GM23338 (cell line): Measurements from ENCODE around the gene GLI3. TPM values are rescaled to one million over a fixed set of nuclear protein-coding genes. Genes with fewer than 3 reads are reported as not detected.
A peak's percentile ranks its signal among the peaks of the same experiment; 100 is the strongest.

ENCODE experiments used
- ATAC-seq: fragments of 200-7000 bp; cut with Tn5 transposase; 3 replicates; pipeline ENCODE4 v1.9.1; 2020
- DNase-seq: peaks from one replicate; pipeline ENCODE4 v3.0.0-alpha.2; 2015; ENCODE audit warnings: low spot score
- H2AFZ ChIP-seq: fragments of 200-600 bp; sonication (generic); 2 replicates; pipeline ENCODE4 v1.8.0; 2016; ENCODE audit warnings: antibody characterized with exemption, mild to moderate bottlenecking, moderate library complexity
- H3F3A ChIP-seq: fragments of 200-600 bp; sonication (generic); replicated peaks from 2 replicates; pipeline ENCODE4 v1.8.0; 2017; ENCODE audit warnings: antibody characterized with exemption, mixed run types, low read depth
- H3K27ac ChIP-seq: fragments of 200-600 bp; sonication (generic); 2 replicates; pipeline ENCODE4 v1.6.1; 2016; ENCODE audit warnings: low read depth
- H3K27me3 ChIP-seq: fragments of 200-600 bp; sonication (generic); 2 replicates; pipeline ENCODE4 v1.8.0; 2016; ENCODE audit warnings: mild to moderate bottlenecking, mixed run types, moderate library complexity; ENCODE audit not compliant: insufficient read depth
- H3K36me3 ChIP-seq: fragments of 200-600 bp; sonication (generic); 2 replicates; pipeline ENCODE4 v1.8.0; 2016; ENCODE audit warnings: mild to moderate bottlenecking; ENCODE audit not compliant: insufficient read depth
- H3K4me1 ChIP-seq: fragments of 200-600 bp; sonication (generic); 2 replicates; pipeline ENCODE4 v1.8.0; 2016; ENCODE audit warnings: mild to moderate bottlenecking, moderate library complexity; ENCODE audit not compliant: insufficient read depth
- H3K4me2 ChIP-seq: fragments of 200-600 bp; sonication (generic); 2 replicates; pipeline ENCODE4 v1.7.1; 2017; ENCODE audit warnings: mixed run types
- H3K4me3 ChIP-seq: fragments of 200-600 bp; sonication (generic); 2 replicates; pipeline ENCODE4 v1.6.1; 2016; ENCODE audit warnings: mixed run types
- H3K79me2 ChIP-seq: fragments of 200-600 bp; sonication (generic); replicated peaks from 2 replicates; pipeline ENCODE4 v1.8.0; 2017; ENCODE audit warnings: mild to moderate bottlenecking; ENCODE audit not compliant: insufficient read depth
- H3K9me2 ChIP-seq: fragments of 200-600 bp; sonication (generic); 2 replicates; pipeline ENCODE4 v1.8.0; 2017; ENCODE audit not compliant: insufficient read depth
- H4K20me1 ChIP-seq: fragments of 200-600 bp; sonication (generic); replicated peaks from 2 replicates; pipeline ENCODE4 v1.8.0; 2017; ENCODE audit warnings: mild to moderate bottlenecking; ENCODE audit not compliant: insufficient read depth
- H3K27ac Mint-ChIP-seq: 2 replicates; pipeline ENCODE4 v1.8.0; 2020; ENCODE audit warnings: inconsistent platforms, mild to moderate bottlenecking, moderate library complexity, mixed read lengths
- H3K27me3 Mint-ChIP-seq: 3 replicates; pipeline ENCODE4 v1.8.0; 2022; ENCODE audit warnings: low read depth, mild to moderate bottlenecking, moderate library complexity, mixed read lengths, inconsistent platforms; ENCODE audit not compliant: insufficient read depth, poor library complexity
- H3K36me3 Mint-ChIP-seq: 3 replicates; pipeline ENCODE4 v1.8.0; 2021; ENCODE audit warnings: low read depth, mild to moderate bottlenecking, inconsistent platforms, moderate library complexity, mixed read lengths
- H3K4me1 Mint-ChIP-seq: 3 replicates; pipeline ENCODE4 v1.8.0; 2020; ENCODE audit warnings: mild to moderate bottlenecking, inconsistent platforms, mixed read lengths
- H3K4me3 Mint-ChIP-seq: 3 replicates; pipeline ENCODE4 v1.8.0; 2021; ENCODE audit warnings: moderate library complexity, mild to moderate bottlenecking, inconsistent platforms, mixed read lengths
- H3K9me3 Mint-ChIP-seq: 3 replicates; pipeline ENCODE4 v1.8.0; 2020; ENCODE audit warnings: moderate library complexity, mild to moderate bottlenecking, inconsistent platforms, mixed read lengths
- CREB1 ChIP-seq: fragments of 250-450 bp; sonication (Bioruptor Pico); IDR thresholded peaks from 2 replicates; pipeline ENCODE4 v1.5.0; 2020; ENCODE audit warnings: low read depth, mild to moderate bottlenecking, moderate library complexity
- EZH2 ChIP-seq: fragments of 200-600 bp; sonication (generic); IDR thresholded peaks from one replicate; pipeline ENCODE4 v1.8.0; 2017; ENCODE audit warnings: antibody characterized with exemption, mild to moderate bottlenecking, low read depth; ENCODE audit not compliant: unreplicated experiment
- EZH2phosphoT487 ChIP-seq: fragments of 200-600 bp; sonication (generic); IDR thresholded peaks from one replicate; pipeline ENCODE4 v1.8.1; 2018; ENCODE audit warnings: antibody characterized with exemption; ENCODE audit not compliant: unreplicated experiment
- JUNB ChIP-seq: IDR thresholded peaks from one replicate; pipeline ENCODE4 v1.6.1; 2016; ENCODE audit warnings: antibody characterized with exemption; ENCODE audit not compliant: unreplicated experiment
- POLR2AphosphoS5 ChIP-seq: IDR thresholded peaks from 2 replicates; pipeline ENCODE4 v1.6.1; 2016; ENCODE audit warnings: antibody characterized with exemption, low read depth
- REST ChIP-seq: IDR thresholded peaks from one replicate; pipeline ENCODE4 v1.6.1; 2018; ENCODE audit warnings: antibody characterized with exemption; ENCODE audit not compliant: unreplicated experiment
- STAT1 ChIP-seq: IDR thresholded peaks from one replicate; pipeline ENCODE4 v1.6.1; 2016; ENCODE audit warnings: antibody characterized with exemption; ENCODE audit not compliant: unreplicated experiment
- ZNF114 ChIP-seq: fragments of 250-450 bp; sonication (Bioruptor Pico); IDR thresholded peaks from 2 replicates; pipeline ENCODE4 v1.5.0; 2020; ENCODE audit warnings: mild to moderate bottlenecking, moderate library complexity
- ZNF331 ChIP-seq: fragments of 250-450 bp; sonication (Bioruptor Pico); IDR thresholded peaks from 2 replicates; pipeline ENCODE4 v1.5.0; 2020; ENCODE audit warnings: low read depth, mild to moderate bottlenecking, moderate library complexity
- polyA plus RNA-seq: library from polyadenylated mRNA; unstranded; fragments of >200 nt; fragmentation: Nextera tagmentation; extraction: Ambion mirVana; gene quantifications from 2 replicates; pipeline ENCODE4 v1.2.1, GENCODE V29; 2016
- total RNA-seq: library from RNA; depleted of rRNA; stranded (reverse); fragments of >200 nt; shearing (Covaris generic); gene quantifications from 2 replicates; pipeline ENCODE4 v1.2.3, GENCODE V29; 2014
- TF ChIP-seq, protein P1 (sequence below): fragments of 250-450 bp; sonication (Bioruptor Pico); IDR thresholded peaks from 2 replicates; pipeline ENCODE4 v1.5.0; 2020; ENCODE audit warnings: mild to moderate bottlenecking, moderate library complexity
- TF ChIP-seq, protein P2 (sequence below): IDR thresholded peaks from 2 replicates; pipeline ENCODE4 v1.6.1; 2016; ENCODE audit warnings: antibody characterized with exemption
- TF ChIP-seq, protein P3 (sequence below), 2 experiments: fragments of 200-600 bp in 1 of 2; sonication (generic) in 1 of 2; conservative IDR thresholded peaks; 2 replicates each; pipeline versions ENCODE4 v1.5.1 to v1.6.1; 2016 to 2017; ENCODE audit warnings: antibody characterized with exemption in 2 of 2, low read depth in 2 of 2, mild to moderate bottlenecking in 2 of 2, moderate library complexity in 1 of 2

GLI3 gene
- total and polyA plus RNA-seq, 2 experiments from 2014 or later: 16.1 to 17.9 TPM

GRCh38 chr7:42221304-42221703, 15.7 kb downstream of the GLI3 start (continued):
- TF ChIP-seq, protein P1, sequence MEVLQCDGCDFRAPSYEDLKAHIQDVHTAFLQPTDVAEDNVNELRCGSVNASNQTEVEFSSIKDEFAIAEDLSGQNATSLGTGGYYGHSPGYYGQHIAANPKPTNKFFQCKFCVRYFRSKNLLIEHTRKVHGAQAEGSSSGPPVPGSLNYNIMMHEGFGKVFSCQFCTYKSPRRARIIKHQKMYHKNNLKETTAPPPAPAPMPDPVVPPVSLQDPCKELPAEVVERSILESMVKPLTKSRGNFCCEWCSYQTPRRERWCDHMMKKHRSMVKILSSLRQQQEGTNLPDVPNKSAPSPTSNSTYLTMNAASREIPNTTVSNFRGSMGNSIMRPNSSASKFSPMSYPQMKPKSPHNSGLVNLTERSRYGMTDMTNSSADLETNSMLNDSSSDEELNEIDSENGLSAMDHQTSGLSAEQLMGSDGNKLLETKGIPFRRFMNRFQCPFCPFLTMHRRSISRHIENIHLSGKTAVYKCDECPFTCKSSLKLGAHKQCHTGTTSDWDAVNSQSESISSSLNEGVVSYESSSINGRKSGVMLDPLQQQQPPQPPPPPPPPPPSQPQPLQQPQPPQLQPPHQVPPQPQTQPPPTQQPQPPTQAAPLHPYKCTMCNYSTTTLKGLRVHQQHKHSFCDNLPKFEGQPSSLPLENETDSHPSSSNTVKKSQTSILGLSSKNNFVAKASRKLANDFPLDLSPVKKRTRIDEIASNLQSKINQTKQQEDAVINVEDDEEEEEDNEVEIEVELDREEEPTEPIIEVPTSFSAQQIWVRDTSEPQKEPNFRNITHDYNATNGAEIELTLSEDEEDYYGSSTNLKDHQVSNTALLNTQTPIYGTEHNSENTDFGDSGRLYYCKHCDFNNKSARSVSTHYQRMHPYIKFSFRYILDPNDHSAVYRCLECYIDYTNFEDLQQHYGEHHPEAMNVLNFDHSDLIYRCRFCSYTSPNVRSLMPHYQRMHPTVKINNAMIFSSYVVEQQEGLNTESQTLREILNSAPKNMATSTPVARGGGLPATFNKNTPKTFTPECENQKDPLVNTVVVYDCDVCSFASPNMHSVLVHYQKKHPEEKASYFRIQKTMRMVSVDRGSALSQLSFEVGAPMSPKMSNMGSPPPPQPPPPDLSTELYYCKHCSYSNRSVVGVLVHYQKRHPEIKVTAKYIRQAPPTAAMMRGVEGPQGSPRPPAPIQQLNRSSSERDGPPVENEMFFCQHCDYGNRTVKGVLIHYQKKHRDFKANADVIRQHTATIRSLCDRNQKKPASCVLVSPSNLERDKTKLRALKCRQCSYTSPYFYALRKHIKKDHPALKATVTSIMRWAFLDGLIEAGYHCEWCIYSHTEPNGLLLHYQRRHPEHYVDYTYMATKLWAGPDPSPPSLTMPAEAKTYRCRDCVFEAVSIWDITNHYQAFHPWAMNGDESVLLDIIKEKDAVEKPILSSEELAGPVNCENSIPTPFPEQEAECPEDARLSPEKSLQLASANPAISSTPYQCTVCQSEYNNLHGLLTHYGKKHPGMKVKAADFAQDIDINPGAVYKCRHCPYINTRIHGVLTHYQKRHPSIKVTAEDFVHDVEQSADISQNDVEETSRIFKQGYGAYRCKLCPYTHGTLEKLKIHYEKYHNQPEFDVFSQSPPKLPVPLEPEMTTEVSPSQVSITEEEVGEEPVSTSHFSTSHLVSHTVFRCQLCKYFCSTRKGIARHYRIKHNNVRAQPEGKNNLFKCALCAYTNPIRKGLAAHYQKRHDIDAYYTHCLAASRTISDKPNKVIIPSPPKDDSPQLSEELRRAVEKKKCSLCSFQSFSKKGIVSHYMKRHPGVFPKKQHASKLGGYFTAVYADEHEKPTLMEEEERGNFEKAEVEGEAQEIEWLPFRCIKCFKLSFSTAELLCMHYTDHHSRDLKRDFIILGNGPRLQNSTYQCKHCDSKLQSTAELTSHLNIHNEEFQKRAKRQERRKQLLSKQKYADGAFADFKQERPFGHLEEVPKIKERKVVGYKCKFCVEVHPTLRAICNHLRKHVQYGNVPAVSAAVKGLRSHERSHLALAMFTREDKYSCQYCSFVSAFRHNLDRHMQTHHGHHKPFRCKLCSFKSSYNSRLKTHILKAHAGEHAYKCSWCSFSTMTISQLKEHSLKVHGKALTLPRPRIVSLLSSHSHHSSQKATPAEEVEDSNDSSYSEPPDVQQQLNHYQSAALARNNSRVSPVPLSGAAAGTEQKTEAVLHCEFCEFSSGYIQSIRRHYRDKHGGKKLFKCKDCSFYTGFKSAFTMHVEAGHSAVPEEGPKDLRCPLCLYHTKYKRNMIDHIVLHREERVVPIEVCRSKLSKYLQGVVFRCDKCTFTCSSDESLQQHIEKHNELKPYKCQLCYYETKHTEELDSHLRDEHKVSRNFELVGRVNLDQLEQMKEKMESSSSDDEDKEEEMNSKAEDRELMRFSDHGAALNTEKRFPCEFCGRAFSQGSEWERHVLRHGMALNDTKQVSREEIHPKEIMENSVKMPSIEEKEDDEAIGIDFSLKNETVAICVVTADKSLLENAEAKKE (CRISPR knock-in tag): no peak

GRCh38 chr7:42219447-42219846, 17.6 kb downstream of the GLI3 start:
- no peak overlapping the region for H3K27ac ChIP-seq
- H3K27ac Mint-ChIP-seq: peak overlapping the region; percentile 80; the same call in 1 of the 2 replicates
- H3K4me3 ChIP-seq: no peak overlapping the region
- H3K4me2 ChIP-seq: no peak overlapping the region
- no peak overlapping the region for H2AFZ ChIP-seq
- peaks cover 7% of the 10 kb centered on the region; the same call in 1 of the 2 replicates for H3F3A ChIP-seq
- peaks cover 3% of the 10 kb centered on the region for H3K27me3 Mint-ChIP-seq
- ATAC-seq (no peak), DNase-seq (no peak)
- H3K4me3 Mint-ChIP-seq: no peak overlapping the region
- H3K9me2 ChIP-seq: no peaks in the 10 kb centered on the region
- peaks cover 25% of the 10 kb centered on the region for H3K79me2 ChIP-seq
- H4K20me1 ChIP-seq: no peaks in the 10 kb centered on the region
- H3K36me3 Mint-ChIP-seq: peaks cover 10% of the 10 kb centered on the region; the same call in 2 of the 3 replicates
- no peaks in the 10 kb centered on the region for H3K9me3 Mint-ChIP-seq
- H3K4me1 Mint-ChIP-seq: peaks cover 88% of the 10 kb centered on the region
- no peaks in the 10 kb centered on the region for H3K27me3 ChIP-seq
- H3K36me3 ChIP-seq: no peaks in the 10 kb centered on the region
- peaks cover 61% of the 10 kb centered on the region for H3K4me1 ChIP-seq
- TF ChIP-seq STAT1: no peak
- TF ChIP-seq, protein P2, sequence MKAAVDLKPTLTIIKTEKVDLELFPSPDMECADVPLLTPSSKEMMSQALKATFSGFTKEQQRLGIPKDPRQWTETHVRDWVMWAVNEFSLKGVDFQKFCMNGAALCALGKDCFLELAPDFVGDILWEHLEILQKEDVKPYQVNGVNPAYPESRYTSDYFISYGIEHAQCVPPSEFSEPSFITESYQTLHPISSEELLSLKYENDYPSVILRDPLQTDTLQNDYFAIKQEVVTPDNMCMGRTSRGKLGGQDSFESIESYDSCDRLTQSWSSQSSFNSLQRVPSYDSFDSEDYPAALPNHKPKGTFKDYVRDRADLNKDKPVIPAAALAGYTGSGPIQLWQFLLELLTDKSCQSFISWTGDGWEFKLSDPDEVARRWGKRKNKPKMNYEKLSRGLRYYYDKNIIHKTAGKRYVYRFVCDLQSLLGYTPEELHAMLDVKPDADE: no peak
- TF ChIP-seq EZH2phosphoT487: no peak
- TF ChIP-seq REST: no peak
- TF ChIP-seq CREB1: no peak
- TF ChIP-seq EZH2: no peak
- TF ChIP-seq, protein P3, sequence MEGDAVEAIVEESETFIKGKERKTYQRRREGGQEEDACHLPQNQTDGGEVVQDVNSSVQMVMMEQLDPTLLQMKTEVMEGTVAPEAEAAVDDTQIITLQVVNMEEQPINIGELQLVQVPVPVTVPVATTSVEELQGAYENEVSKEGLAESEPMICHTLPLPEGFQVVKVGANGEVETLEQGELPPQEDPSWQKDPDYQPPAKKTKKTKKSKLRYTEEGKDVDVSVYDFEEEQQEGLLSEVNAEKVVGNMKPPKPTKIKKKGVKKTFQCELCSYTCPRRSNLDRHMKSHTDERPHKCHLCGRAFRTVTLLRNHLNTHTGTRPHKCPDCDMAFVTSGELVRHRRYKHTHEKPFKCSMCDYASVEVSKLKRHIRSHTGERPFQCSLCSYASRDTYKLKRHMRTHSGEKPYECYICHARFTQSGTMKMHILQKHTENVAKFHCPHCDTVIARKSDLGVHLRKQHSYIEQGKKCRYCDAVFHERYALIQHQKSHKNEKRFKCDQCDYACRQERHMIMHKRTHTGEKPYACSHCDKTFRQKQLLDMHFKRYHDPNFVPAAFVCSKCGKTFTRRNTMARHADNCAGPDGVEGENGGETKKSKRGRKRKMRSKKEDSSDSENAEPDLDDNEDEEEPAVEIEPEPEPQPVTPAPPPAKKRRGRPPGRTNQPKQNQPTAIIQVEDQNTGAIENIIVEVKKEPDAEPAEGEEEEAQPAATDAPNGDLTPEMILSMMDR (conservative IDR thresholded peaks at IDR 0.05; ENCODE audit: low read depth in 2 of 2): no peak
- TF ChIP-seq ZNF114 (CRISPR knock-in tag): no peak
- TF ChIP-seq ZNF331: no peak
- TF ChIP-seq POLR2AphosphoS5: no peak
- no peak for TF ChIP-seq JUNB
